Esophagus muscularis mucosa (tissue), 4 donors: Measurements from ENCODE around the gene CXCL12. TPM values are rescaled to one million over a fixed set of nuclear protein-coding genes. Genes with fewer than 3 reads are reported as not detected.

Experiments used
- DNase-seq: peaks from one replicate; pipeline ENCODE4 v3.0.0-alpha.2; 2017; ENCODE audit errors: extremely low spot score
- H3K27ac ChIP-seq, 4 donors: fragments of 200-600 bp; sonication (generic); replicated peaks in 1 of 4; 1 replicate in 3 of 4; 2 replicates in 1 of 4; pipeline ENCODE4 v1.5.1; 2016 to 2019; ENCODE audit warnings: mild to moderate bottlenecking in 1 of 4
- H3K27me3 ChIP-seq, 4 donors: fragments of 200-600 bp; sonication (generic); one replicate each; pipeline versions ENCODE4 v1.5.1 to v1.6.0; 2016 to 2019
- H3K36me3 ChIP-seq, 4 donors: fragments of 200-600 bp; sonication (generic); one replicate each; pipeline ENCODE4 v1.5.1; 2016 to 2019
- H3K4me1 ChIP-seq, 4 donors: fragments of 200-600 bp; sonication (generic); one replicate each; pipeline ENCODE4 v1.5.1; 2016 to 2019
- H3K4me3 ChIP-seq, 4 donors: fragments of 200-600 bp; sonication (generic); 1 replicate in 2 of 4; 2 replicates in 2 of 4; pipeline ENCODE4 v1.5.1; 2016 to 2019; ENCODE audit warnings: mild to moderate bottlenecking in 4 of 4, moderate library complexity in 1 of 4
- H3K9me3 ChIP-seq, 4 donors: fragments of 200-600 bp; sonication (generic); 1 replicate in 3 of 4; 2 replicates in 1 of 4; pipeline ENCODE4 v1.5.1; 2016 to 2019
- EP300 ChIP-seq: sonication (generic); formaldehyde crosslinking; IDR thresholded peaks from one replicate; pipeline ENCODE4 v1.6.1; 2017; ENCODE audit warnings: antibody characterized with exemption
- POLR2A ChIP-seq: fragments of 450-650 bp; IDR thresholded peaks from one replicate; pipeline ENCODE4 v1.6.1; 2017; ENCODE audit warnings: antibody characterized with exemption, moderate library complexity, mild to moderate bottlenecking, low read depth
- POLR2AphosphoS5 ChIP-seq, 2 donors: sonication (generic); formaldehyde crosslinking; IDR thresholded peaks; one replicate each; pipeline ENCODE4 v1.6.1; 2017; ENCODE audit warnings: antibody characterized with exemption in 2 of 2
- WGBS: methylation state at CpG from one replicate; pipeline ENCODE4 v1.1.5; 2018; 5-methylcytosine and 5-hydroxymethylcytosine counted together
- intact Hi-C: fragments of 100-400 bp; cut with DNase I; formaldehyde crosslinking; loops from one replicate; pipeline ENCODE4 v1.15.1; 2023
- total RNA-seq, 4 donors: library from RNA; depleted of rRNA; stranded (reverse); fragments of >200 nt; gene quantifications; one replicate each; pipeline versions ENCODE4 v1.1.0 to v1.2.1, GENCODE V29; 2016
- TF ChIP-seq, protein P1 (sequence below), 3 experiments: fragments of 200-600 bp in 2 of 3; fragments of 450-650 bp in 1 of 3; sonication (generic) in 2 of 3; IDR thresholded peaks; one replicate each; pipeline ENCODE4 v1.5.1; 2017 to 2019; ENCODE audit warnings: antibody characterized with exemption in 3 of 3, mild to moderate bottlenecking in 2 of 3, moderate library complexity in 1 of 3

The CXCL12 gene
- total RNA-seq, result 10 to 100 TPM; 47.9 to 88.8 (median 51.8) TPM

GRCh38 chr10:44385026-44385695, at the start of gene CXCL12:
TSS of gene CXCL12 (minus strand) at chr10:44385097. CDS start at chr10:44385005, 92 bp downstream.
- H3K27me3 ChIP-seq, result peaks cover 0 to 44% (median 2%) of the 10 kb centered on the region in 4 donors
- peaks cover 4 to 55% (median 48%) of the 10 kb centered on the region in 4 donors for H3K4me1 ChIP-seq
- H3K4me3 ChIP-seq, result peak within 1 kb of the TSS; percentile 61 to 74 (median 66)
- H3K36me3 ChIP-seq, result no peaks in the 10 kb centered on the region
- H3K9me3 ChIP-seq, result no peaks in the 10 kb centered on the region
- intact Hi-C loops, result loop anchor here (5.0 kb wide), 2 partner anchors 477 to 693 kb away; no protein-coding TSS in a partner anchor
- no peak for DNase-seq
- WGBS, result 24% methylated on average over 13 of the region's 75 CpGs
- peak within 1 kb of the TSS; percentile 62 to 81 (median 76) for H3K27ac ChIP-seq
- no peak for TF ChIP-seq EP300
- TF ChIP-seq, protein P1, sequence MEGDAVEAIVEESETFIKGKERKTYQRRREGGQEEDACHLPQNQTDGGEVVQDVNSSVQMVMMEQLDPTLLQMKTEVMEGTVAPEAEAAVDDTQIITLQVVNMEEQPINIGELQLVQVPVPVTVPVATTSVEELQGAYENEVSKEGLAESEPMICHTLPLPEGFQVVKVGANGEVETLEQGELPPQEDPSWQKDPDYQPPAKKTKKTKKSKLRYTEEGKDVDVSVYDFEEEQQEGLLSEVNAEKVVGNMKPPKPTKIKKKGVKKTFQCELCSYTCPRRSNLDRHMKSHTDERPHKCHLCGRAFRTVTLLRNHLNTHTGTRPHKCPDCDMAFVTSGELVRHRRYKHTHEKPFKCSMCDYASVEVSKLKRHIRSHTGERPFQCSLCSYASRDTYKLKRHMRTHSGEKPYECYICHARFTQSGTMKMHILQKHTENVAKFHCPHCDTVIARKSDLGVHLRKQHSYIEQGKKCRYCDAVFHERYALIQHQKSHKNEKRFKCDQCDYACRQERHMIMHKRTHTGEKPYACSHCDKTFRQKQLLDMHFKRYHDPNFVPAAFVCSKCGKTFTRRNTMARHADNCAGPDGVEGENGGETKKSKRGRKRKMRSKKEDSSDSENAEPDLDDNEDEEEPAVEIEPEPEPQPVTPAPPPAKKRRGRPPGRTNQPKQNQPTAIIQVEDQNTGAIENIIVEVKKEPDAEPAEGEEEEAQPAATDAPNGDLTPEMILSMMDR (IDR thresholded peaks at IDR 0.05), result no peak
- TF ChIP-seq POLR2AphosphoS5 (IDR thresholded peaks at IDR 0.05), result no peak
- no peak for TF ChIP-seq POLR2A

- DNase-seq, result peak; percentile 79
- intact Hi-C loops, result no loop called here
- Histone ChIP-seq H3K9me3 (peaks cover 0 to 9% (median 5%) of the 10 kb centered on the region in 4 donors), H3K36me3 (no peaks in the 10 kb centered on the region), H3K4me1 (no peaks in the 10 kb centered on the region), H3K27me3 (no peaks in the 10 kb centered on the region), H3K4me3 (no peak overlapping the region), H3K27ac (no peak overlapping the region)
- TF ChIP-seq POLR2AphosphoS5 (IDR thresholded peaks at IDR 0.05) (no peak), POLR2A (no peak), EP300 (no peak)
- TF ChIP-seq, protein P1 (IDR thresholded peaks at IDR 0.05), result no peak
- WGBS, result 75% methylated on average over 2 of the region's 2 CpGs
These were observed 42.6 kb upstream of the CXCL12 start for GRCh38 chr10:44427479-44427878.

DNA sequence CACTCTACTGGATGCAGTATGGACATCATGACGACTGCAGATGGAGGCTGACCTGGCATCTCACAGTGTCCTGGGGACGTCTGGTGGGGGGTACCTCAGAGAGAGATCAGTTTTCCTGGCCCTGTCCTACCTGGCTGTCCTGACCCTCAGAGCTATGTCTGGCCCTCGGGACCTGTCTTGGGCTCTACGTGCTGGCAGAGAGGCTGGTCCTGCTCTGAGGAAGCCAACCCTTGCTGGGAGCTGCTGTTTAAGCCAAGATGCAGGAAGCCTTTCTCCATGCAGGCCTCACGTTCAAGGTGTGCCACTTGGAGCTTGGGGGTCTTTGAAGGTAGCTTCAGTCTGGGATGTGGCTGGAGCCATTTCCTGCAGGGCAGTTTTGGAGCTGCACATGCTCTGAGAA, 42.1 kb upstream of the CXCL12 start:
- 95% methylated on average over 4 of the region's 5 CpGs for WGBS
- H3K36me3 ChIP-seq, result no peaks in the 10 kb centered on the region
- no peak for TF ChIP-seq EP300
- TF ChIP-seq, protein P1 (IDR thresholded peaks at IDR 0.05), result no peak
- TF ChIP-seq POLR2A, result no peak
- no peak for TF ChIP-seq POLR2AphosphoS5 (IDR thresholded peaks at IDR 0.05)
- no peak for DNase-seq
- intact Hi-C loops, result no loop called here
- H3K4me3 ChIP-seq, result no peak overlapping the region
- H3K27me3 ChIP-seq, result no peaks in the 10 kb centered on the region
- no peaks in the 10 kb centered on the region for H3K4me1 ChIP-seq
- peaks cover 0 to 9% (median 4%) of the 10 kb centered on the region in 4 donors for H3K9me3 ChIP-seq
- no peak overlapping the region for H3K27ac ChIP-seq

- intact Hi-C loops, result no loop called here
- H3K9me3 ChIP-seq, result peaks cover 0 to 9% (median 4%) of the 10 kb centered on the region in 4 donors
- H3K4me1 ChIP-seq, result no peaks in the 10 kb centered on the region
- TF ChIP-seq, protein P1 (IDR thresholded peaks at IDR 0.05), result no peak
- TF ChIP-seq POLR2A (no peak), POLR2AphosphoS5 (IDR thresholded peaks at IDR 0.05) (no peak), EP300 (no peak)
- no peaks in the 10 kb centered on the region for H3K36me3 ChIP-seq
- no peak for DNase-seq
- 81% methylated on average over 6 of the region's 8 CpGs for WGBS
- no peaks in the 10 kb centered on the region for H3K27me3 ChIP-seq
- H3K27ac ChIP-seq, result no peak overlapping the region
- no peak overlapping the region for H3K4me3 ChIP-seq
These were observed 41.5 kb upstream of the CXCL12 start for GRCh38 chr10:44426247-44427034.
